Activated CD4-positive, alpha-beta T cell treated with anti-CD3 and anti-CD28 coated beads, Interleukin-2, amount 10 ng/mL, durations not matched to agents 7 days and 5 days (primary cell): ENCODE data around the gene OR51B6. TPM values are rescaled to one million over a fixed set of nuclear protein-coding genes. Genes with fewer than 3 reads are reported as not detected.
"Not testable (repeated sequence)": the region's sequence is repeated elsewhere in the genome, so short reads cannot be mapped to it uniquely, and the experiment has no call there.

ENCODE experiments used
- CTCF ChIA-PET: fragments of 350-600 bp; sonication (Branson Sonifier 250); formaldehyde crosslinking; loops from one replicate; lab custom pipeline; 2021; ENCODE audit warnings: antibody characterized with exemption; lab: Charles Lee
- POLR2A ChIA-PET: fragments of 350-600 bp; sonication (Branson Sonifier 250); formaldehyde crosslinking; loops from one replicate; lab custom pipeline; 2021; ENCODE audit warnings: antibody characterized with exemption; lab: Charles Lee
- DNase-seq: peaks from one replicate; pipeline ENCODE4 v3.0.0-alpha.2; 2020
- H3K27ac Mint-ChIP-seq: one replicate; pipeline ENCODE4 v1.8.0; 2021; ENCODE audit warnings: mild to moderate bottlenecking, moderate library complexity, mixed read lengths
- H3K27me3 Mint-ChIP-seq: one replicate; pipeline ENCODE4 v1.8.0; 2021; ENCODE audit warnings: mixed read lengths
- H3K36me3 Mint-ChIP-seq: one replicate; pipeline ENCODE4 v1.8.0; 2021; ENCODE audit warnings: low read depth, mixed read lengths
- H3K4me1 Mint-ChIP-seq: one replicate; pipeline ENCODE4 v1.8.0; 2021; ENCODE audit warnings: mixed read lengths
- H3K4me3 Mint-ChIP-seq: one replicate; pipeline ENCODE4 v1.8.0; 2021; ENCODE audit warnings: mild to moderate bottlenecking, moderate library complexity, mixed read lengths
- H3K9me3 Mint-ChIP-seq: one replicate; pipeline ENCODE4 v1.8.0; 2021; ENCODE audit warnings: mixed read lengths
- total RNA-seq, 2 experiments: library from RNA; stranded (reverse); gene quantifications; one replicate each; pipeline ENCODE4 v1.2.3, GENCODE V29; 2021

Gene OR51B6
- total RNA-seq: not detected

GRCh38 chr11:5351208-5351607 is at the start of gene OR51B6:
Gene OR51B6, plus strand, starts transcription at chr11:5351508. Its CDS starts 0 bp downstream, at chr11:5351508.
- ChIA-PET POLR2A (no interaction called here), CTCF (no interaction called here)
- no peak within 1 kb of the TSS for H3K27ac Mint-ChIP-seq
- H3K9me3 Mint-ChIP-seq: no peaks in the 10 kb centered on the region
- no peaks in the 10 kb centered on the region for H3K4me1 Mint-ChIP-seq
- no peaks in the 10 kb centered on the region for H3K36me3 Mint-ChIP-seq
- H3K27me3 Mint-ChIP-seq: no peaks in the 10 kb centered on the region
- no peak for DNase-seq
- no peak within 1 kb of the TSS for H3K4me3 Mint-ChIP-seq

- no peaks in the 10 kb centered on the region for H3K27me3 Mint-ChIP-seq
- H3K36me3 Mint-ChIP-seq: no peaks in the 10 kb centered on the region
- H3K27ac Mint-ChIP-seq: no peak within 1 kb of the TSS
- H3K9me3 Mint-ChIP-seq: no peaks in the 10 kb centered on the region
- CTCF ChIA-PET: no interaction called here
- no peak for DNase-seq
- H3K4me1 Mint-ChIP-seq: no peaks in the 10 kb centered on the region
- POLR2A ChIA-PET: no interaction called here
- no peak within 1 kb of the TSS for H3K4me3 Mint-ChIP-seq
Observed at GRCh38 chr11:5301846-5302245, 49.5 kb upstream of the OR51B6 start, which contains the start of gene OR51B4. Gene OR51B4, minus strand, starts transcription at chr11:5301946. Its CDS starts 0 bp downstream, at chr11:5301946.

- Mint-ChIP-seq H3K27ac (no peak overlapping the region), H3K36me3 (no peaks in the 10 kb centered on the region)
- POLR2A ChIA-PET: no interaction called here
Observed at GRCh38 chr11:5303626-5304025, 47.7 kb upstream of the OR51B6 start.

GRCh38 chr11:5304046-5304445 is 47.3 kb upstream of the OR51B6 start:
- H3K4me3 Mint-ChIP-seq: no peak overlapping the region
- ChIA-PET POLR2A (no interaction called here), CTCF (no interaction called here)
- H3K4me1 Mint-ChIP-seq: no peaks in the 10 kb centered on the region
- H3K27me3 Mint-ChIP-seq: no peaks in the 10 kb centered on the region
- no peaks in the 10 kb centered on the region for H3K36me3 Mint-ChIP-seq
- no peaks in the 10 kb centered on the region for H3K9me3 Mint-ChIP-seq
- H3K27ac Mint-ChIP-seq: no peak overlapping the region
- no peak for DNase-seq

More at GRCh38 chr11:5303626-5304025, 47.7 kb upstream of the OR51B6 start:
- H3K27me3 Mint-ChIP-seq: no peaks in the 10 kb centered on the region
- DNase-seq: no peak
- H3K4me1 Mint-ChIP-seq: no peaks in the 10 kb centered on the region
- CTCF ChIA-PET: no interaction called here
- H3K9me3 Mint-ChIP-seq: no peaks in the 10 kb centered on the region
- H3K4me3 Mint-ChIP-seq: no peak overlapping the region

- POLR2A ChIA-PET: no interaction called here
- H3K4me1 Mint-ChIP-seq: no peaks in the 10 kb centered on the region
- peaks cover 2% of the 10 kb centered on the region for H3K27me3 Mint-ChIP-seq
- H3K36me3 Mint-ChIP-seq: no peaks in the 10 kb centered on the region
- no peak overlapping the region for H3K4me3 Mint-ChIP-seq
- H3K27ac Mint-ChIP-seq: no peak overlapping the region
- no peaks in the 10 kb centered on the region for H3K9me3 Mint-ChIP-seq
- DNase-seq: no peak
- CTCF ChIA-PET: no interaction called here
Observed at GRCh38 chr11:5307256-5308019, 43.9 kb upstream of the OR51B6 start.

- Mint-ChIP-seq H3K27ac (no peak overlapping the region), H3K4me3 (no peak overlapping the region), H3K36me3 (no peaks in the 10 kb centered on the region), H3K4me1 (no peaks in the 10 kb centered on the region), H3K9me3 (no peaks in the 10 kb centered on the region), H3K27me3 (peaks cover 2% of the 10 kb centered on the region)
- no peak for DNase-seq
- CTCF ChIA-PET: no interaction called here
- POLR2A ChIA-PET: no interaction called here
Observed at GRCh38 chr11:5310423-5310822, 40.9 kb upstream of the OR51B6 start.

- H3K27ac Mint-ChIP-seq, H3K27me3 Mint-ChIP-seq, H3K4me1 Mint-ChIP-seq, H3K9me3 Mint-ChIP-seq, CTCF ChIA-PET, DNase-seq, POLR2A ChIA-PET, H3K4me3 Mint-ChIP-seq, H3K36me3 Mint-ChIP-seq: not testable (repeated sequence)
Observed at GRCh38 chr11:5313326-5314023, 37.8 kb upstream of the OR51B6 start.

GRCh38 chr11:5317292-5317691 is 34.0 kb upstream of the OR51B6 start:
- ChIA-PET POLR2A (no interaction called here), CTCF (no interaction called here)
- H3K4me3 Mint-ChIP-seq: no peak overlapping the region
- H3K9me3 Mint-ChIP-seq: no peaks in the 10 kb centered on the region
- no peak overlapping the region for H3K27ac Mint-ChIP-seq
- DNase-seq: no peak
- H3K4me1 Mint-ChIP-seq: no peaks in the 10 kb centered on the region
- H3K36me3 Mint-ChIP-seq: no peaks in the 10 kb centered on the region
- H3K27me3 Mint-ChIP-seq: no peaks in the 10 kb centered on the region

GRCh38 chr11:5324197-5324596 is 27.1 kb upstream of the OR51B6 start, which contains the start of gene OR51B2:
Gene OR51B2, minus strand, starts transcription at chr11:5324297. Its CDS starts 0 bp downstream, at chr11:5324297.
- Mint-ChIP-seq H3K27ac (no peak within 1 kb of the TSS), H3K9me3 (no peaks in the 10 kb centered on the region), H3K27me3 (no peaks in the 10 kb centered on the region), H3K4me3 (no peak within 1 kb of the TSS), H3K4me1 (no peaks in the 10 kb centered on the region), H3K36me3 (no peaks in the 10 kb centered on the region)
- CTCF ChIA-PET: no interaction called here
- POLR2A ChIA-PET: no interaction called here
- DNase-seq: no peak

- Mint-ChIP-seq H3K36me3 (no peaks in the 10 kb centered on the region), H3K27ac (no peak overlapping the region), H3K4me1 (no peaks in the 10 kb centered on the region), H3K4me3 (no peak overlapping the region), H3K9me3 (no peaks in the 10 kb centered on the region), H3K27me3 (no peaks in the 10 kb centered on the region)
- CTCF ChIA-PET: interaction anchor here (0.6 kb wide), 1 partner anchor 15 kb away, joined by 3 read pairs; no protein-coding TSS in a partner anchor
- DNase-seq: no peak
- POLR2A ChIA-PET: no interaction called here
Observed at GRCh38 chr11:5335170-5335569, 16.1 kb upstream of the OR51B6 start.

GRCh38 chr11:5336331-5336730 is 15.0 kb upstream of the OR51B6 start:
- Mint-ChIP-seq H3K27ac (no peak overlapping the region), H3K36me3 (no peaks in the 10 kb centered on the region), H3K4me3 (no peak overlapping the region), H3K4me1 (no peaks in the 10 kb centered on the region), H3K27me3 (no peaks in the 10 kb centered on the region), H3K9me3 (no peaks in the 10 kb centered on the region)
- DNase-seq: no peak
- ChIA-PET CTCF (no interaction called here), POLR2A (no interaction called here)

- POLR2A ChIA-PET, CTCF ChIA-PET, H3K4me1 Mint-ChIP-seq, H3K27me3 Mint-ChIP-seq, H3K4me3 Mint-ChIP-seq, H3K27ac Mint-ChIP-seq, H3K36me3 Mint-ChIP-seq, DNase-seq, H3K9me3 Mint-ChIP-seq: not testable (repeated sequence)
Observed at GRCh38 chr11:5337253-5337652, 14.1 kb upstream of the OR51B6 start.

- H3K36me3 Mint-ChIP-seq: no peaks in the 10 kb centered on the region
- H3K4me3 Mint-ChIP-seq: no peak overlapping the region
- H3K4me1 Mint-ChIP-seq: no peaks in the 10 kb centered on the region
- H3K27me3 Mint-ChIP-seq: no peaks in the 10 kb centered on the region
- no peak for DNase-seq
- ChIA-PET POLR2A (no interaction called here), CTCF (no interaction called here)
- H3K9me3 Mint-ChIP-seq: no peaks in the 10 kb centered on the region
- no peak overlapping the region for H3K27ac Mint-ChIP-seq
Observed at GRCh38 chr11:5339771-5340322, 11.5 kb upstream of the OR51B6 start.
